NCI-H146 treated with DMSO at 0.1 percent for 48 hours (cell line): ENCODE data around the gene GRB2.
"Not testable (repeated sequence)": the region's sequence is repeated elsewhere in the genome, so short reads cannot be mapped to it uniquely, and the experiment has no call there.

Source experiments
- DNase-seq: peaks from one replicate; lab custom pipeline; 2025; ENCODE audit not compliant: unreplicated experiment; lab: John Stamatoyannopoulos, UW

GRB2 gene

DNA sequence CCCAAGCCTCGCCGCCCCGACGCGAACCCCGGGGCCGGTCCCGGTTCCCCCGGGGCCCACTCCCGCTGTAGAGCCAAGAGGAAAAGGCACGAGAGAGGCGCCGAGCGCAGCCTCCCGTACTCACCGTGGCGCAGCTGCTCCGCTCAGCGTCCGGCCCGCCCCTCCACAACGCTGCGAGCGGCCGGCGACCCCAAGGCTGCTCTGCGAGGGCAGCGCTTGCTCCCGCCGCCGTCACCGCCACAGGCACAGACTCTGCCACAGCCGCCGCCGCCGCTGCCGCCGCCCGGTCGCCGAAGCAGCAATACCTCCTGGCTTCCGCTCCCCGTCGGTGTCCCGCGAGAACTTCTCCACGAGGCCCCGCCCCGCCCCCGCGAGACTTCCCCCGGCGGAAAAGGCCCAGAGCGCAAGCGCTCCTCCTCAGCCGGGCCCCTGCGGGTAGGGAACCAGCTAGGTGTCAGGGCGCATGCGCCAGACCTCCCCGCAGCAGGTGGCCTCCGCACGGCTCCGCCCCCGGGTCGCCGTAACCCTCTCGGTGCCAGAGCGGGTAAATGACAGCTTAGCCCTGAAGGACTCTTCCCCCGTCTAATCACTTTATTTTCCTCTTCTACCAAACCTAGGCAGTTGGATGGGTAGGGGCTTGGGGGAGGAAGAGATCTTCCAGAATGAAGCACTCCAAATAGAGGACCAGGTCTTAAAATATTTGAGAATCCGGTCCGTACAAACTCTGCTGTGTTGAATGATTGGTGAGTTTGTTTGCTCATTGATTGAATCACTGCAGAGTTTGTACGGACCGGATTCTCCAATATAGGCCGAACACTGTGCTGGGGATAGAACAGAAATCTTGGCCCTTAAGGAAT, at the start of gene GRB2:
Gene GRB2, minus strand, starts transcription at position 314 of the 857 bp plus-strand sequence. CDS start 12,050 bp downstream, outside the sequence.
- peak; percentile 82 for DNase-seq

DNA sequence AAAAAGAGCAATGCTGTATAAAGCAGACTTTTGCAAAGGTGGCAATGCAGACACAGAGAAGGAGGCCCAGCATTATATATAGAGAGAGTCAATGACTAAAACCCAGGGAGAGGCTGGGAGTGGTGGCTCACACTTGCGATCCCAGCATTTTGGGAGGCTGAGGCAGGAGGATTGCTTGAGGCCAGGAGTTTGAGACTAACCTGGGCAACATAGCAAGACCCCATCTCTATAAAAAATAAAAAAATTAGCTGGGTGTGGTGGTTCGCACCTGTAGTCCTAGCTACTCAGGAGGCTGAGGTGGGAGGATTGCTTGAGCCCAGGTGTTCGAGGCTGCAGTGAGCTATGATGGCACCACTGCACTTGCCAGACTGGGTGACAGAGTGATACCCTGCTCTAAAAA, 49.2 kb upstream of the GRB2 start:
- not testable (repeated sequence) for DNase-seq

DNA sequence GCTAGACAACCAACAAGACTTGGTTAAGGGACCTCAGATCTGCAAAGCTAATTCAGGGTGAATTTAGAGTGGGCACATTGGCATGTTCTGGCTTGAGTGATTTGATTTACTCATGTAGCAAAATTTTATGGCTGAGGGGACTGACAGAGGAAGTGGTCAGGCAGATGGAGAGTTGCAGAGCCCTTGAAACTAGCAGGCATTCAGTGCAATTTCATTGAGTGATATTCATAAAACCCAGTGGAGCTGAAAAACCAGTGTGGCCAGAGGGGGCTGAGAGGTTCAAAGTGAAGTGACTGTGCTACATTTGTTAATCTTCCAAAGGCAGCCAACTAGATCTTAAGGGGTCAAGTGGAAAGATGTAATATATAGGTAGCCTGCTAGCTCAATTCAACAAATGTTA, 48.7 kb upstream of the GRB2 start:
- DNase-seq = no peak

DNA sequence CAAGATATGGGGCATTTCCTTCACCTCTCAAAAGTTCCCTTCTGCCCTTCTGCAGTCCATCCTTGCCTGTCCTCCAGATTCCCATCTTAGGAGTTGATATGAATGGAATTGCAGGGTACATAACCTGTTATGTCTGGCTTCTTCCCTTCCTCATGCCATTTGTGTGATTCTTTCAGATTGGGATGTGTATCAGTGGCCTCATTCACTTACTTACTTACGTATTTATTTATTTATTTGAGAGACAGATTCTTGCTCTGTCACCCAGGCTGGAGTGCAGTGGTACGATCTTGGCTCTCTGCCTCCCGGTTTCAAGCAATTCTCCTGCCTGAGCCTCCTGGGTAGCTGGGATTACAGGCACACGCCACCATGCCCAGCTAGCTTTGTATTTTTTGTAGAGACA, 44.8 kb upstream of the GRB2 start:
- no peak for DNase-seq

DNA sequence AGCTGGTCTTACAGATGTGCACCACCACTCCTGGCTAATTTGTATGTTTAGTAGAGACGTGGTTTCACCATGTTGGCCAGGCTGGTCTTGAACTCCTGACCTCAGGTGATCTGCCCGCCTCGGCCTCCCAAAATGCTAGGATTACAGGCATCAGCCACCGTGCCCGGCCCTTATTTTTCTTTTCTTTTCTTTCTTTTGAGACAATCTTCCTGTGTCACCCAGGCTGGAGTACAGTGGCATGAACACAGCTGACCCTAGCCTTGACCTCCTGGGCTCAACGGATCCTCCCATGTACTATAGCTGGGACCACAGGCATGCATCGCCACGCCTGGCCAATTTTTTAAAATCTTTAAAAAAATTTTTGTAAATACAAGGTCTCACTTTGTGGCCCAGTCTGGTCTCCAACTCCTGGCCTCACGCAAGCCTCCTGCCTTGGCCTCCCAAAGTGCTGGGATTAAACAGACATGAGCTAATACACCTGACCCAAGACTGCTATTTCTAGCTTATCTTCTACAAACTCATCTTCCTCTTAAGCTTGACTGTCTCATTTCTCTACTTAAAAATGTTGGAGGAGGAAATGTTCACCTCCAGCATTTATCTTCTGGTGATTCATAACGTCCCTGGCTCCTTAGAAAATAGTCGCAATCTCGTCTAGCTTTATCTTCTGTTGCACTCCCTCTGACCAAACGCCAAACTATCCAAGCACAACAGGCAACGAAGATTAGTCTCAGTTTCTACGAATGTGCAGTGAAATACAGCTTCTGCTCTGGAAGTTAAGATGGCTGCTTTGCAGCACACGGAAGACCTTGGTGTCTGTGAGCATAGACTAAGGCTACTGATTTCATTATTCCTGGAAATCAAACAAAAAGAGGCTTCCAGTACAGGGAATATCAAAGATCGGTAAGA, 42.7 kb upstream of the GRB2 start:
- DNase-seq = no peak

DNA sequence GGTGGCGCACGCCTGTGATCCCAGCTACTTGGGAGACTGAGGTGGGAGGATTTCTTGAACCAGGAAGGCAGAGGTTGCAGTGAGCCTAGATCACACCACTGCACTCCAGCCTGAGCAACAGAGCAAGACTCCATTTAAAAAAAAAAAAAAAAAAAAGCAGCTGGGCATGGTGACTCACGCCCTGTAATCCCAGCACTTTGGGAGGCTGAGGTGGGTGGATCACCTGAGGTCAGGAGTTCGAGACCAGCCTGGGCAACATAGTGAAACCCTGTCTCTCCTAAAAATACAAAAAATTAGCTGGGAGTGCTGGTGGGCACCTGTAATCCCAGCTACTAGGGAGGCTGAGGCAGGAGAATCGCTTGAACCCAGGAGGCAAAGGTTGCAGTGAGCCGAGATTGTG, 40.4 kb upstream of the GRB2 start:
- DNase-seq = not testable (repeated sequence)

DNA sequence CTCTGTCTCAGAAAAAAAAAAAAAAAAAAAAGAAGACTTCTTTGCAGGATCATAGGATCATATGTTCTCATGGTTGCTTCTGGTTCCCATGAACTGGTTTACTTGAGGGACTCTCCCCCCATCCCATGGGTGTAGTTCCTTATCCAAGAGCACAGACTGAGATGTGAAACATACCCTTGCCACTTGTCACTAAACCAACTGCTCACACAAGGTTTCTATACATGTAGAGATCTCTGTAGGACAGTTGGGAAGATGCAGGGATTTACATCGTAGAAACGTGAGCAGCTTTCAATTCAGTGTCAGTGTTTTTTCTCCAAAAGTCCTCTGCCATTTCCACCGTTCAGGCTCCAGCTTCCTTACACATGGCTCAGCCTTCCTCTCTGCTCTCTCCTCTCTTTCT, 39.8 kb upstream of the GRB2 start:
- no peak for DNase-seq

DNA sequence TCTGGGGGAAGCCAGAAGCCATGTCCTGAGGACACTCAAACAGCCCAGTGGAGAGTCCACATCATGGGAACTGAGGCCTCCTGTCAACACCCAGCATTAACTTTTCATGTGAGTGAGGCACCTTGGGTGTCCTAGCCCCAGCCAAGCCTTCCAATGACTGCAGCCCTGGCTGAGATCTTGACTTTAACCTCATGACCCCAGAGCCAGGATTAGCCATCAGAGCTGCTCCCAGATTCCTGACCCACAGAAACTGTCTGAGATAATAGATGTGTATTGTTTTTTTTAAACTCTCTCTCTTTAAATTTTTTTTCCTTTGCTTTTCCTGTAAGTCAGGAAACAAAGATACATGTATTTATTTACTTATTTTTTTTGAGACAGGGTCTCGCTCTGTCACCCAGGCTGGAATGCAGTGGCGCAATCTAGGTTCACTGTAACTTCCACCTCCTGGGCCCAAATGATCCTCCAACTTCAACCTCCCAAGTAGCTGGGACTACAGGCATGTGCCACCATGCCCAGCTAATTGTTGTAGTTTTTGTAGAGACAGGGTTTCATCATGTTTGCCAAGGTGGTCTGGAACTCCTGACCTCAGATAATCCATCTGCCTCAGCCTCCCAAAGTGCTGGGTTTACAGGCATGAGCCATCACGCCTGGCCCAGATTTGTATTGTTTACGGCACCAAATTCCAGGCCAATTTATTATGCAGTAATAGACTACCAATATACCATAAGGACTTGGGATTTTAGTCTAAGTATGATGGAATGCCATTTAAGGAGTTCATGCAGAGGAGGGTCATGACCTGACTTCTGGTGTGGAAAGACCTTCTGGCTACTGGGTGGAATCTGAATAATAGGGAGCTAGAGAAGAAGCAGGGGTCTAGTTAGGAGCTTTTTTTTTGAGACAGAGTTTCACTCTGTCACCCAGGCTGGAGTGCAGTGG, 37.0 kb upstream of the GRB2 start:
- no peak for DNase-seq

DNA sequence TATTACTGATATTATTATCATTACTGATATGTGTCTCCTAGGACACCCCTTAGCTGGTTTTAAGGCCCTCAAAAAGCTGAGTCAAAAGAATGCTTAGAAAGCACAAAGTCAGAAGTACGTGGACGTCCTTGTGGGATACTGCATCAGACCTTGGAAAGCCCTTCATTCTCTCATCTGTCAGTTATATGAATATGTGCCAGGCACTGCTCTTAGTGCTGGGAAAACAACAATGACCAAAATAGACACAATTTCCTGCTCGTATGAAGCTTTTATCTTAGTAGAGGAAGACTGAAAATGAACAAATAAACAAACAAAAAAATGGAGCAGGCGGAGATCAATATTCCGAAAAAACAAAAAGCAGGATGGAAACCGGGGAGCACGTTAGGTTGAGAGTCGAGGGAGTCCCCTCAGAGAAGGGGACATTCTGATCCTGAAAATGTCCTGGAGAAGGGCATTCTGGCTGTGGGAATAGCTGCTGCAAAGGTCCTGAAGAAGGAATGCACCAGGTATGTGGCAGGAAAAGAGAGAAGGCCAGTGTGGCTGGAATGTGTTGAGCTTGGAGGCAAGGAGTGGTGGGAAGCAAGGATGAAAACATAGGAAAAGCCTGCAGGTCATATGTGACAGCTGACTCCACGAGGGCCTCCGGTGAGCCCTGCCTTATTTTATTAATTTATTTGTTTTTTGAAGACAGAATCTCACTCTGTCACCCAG, 35.4 kb upstream of the GRB2 start:
- DNase-seq = no peak

DNA sequence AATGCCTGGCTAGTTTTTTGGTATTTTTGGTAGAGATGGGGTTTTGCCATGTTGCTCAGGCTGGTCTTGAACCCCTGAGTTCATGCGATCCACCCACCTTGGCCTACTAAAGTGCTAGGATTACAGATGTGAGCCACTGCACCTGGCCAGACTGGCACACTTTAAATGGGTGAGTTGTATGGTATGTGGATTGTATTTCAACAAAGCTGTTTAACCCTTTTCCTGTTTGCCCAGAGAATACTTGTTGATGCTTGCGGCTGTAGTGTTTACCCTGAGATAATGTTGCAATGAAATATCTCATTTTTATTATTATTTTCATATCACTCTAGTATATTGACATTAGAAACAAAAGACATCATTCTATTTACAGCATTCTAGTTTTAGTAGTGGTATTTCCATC, 33.8 kb upstream of the GRB2 start:
- DNase-seq = no peak

DNA sequence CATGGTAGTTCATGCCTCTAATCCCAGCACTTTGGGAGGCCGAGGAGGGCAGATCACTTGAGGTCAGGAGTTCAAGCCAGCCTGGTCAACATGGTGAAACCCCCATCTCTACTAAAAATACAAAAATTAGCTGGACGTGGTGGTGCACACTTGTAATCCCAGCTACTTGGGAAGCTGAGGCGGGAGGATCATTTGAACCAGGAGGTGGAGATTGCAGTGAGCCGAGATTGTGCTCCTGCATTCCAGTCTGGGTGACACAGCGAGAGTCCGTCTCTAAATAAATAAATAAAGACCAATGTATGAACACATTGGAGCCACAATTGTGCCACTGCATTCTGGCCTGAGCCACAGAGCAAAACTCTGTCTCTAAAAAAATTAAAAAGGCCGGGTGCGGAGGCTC, 31.9 kb upstream of the GRB2 start:
- DNase-seq = not testable (repeated sequence)

DNA sequence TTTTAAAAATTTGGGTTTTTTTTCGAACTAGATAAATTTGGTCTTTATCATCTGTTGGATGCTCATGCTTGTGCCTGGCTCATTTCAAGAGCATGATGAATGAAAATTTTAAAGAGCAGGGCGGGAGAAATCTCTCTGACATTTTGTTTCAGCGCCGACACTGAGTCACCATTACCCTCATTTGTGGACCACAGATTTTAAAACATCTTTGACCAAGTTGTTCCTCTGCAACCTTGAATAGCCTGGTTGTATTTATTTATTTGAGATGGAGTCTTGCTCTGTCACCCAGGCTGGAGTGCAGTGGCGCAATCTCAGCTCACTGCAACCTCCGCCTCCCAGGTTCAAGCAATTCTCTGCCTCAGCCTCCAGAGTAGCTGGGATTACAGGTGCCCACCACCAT, 29.0 kb upstream of the GRB2 start:
- not testable (repeated sequence) for DNase-seq

DNA sequence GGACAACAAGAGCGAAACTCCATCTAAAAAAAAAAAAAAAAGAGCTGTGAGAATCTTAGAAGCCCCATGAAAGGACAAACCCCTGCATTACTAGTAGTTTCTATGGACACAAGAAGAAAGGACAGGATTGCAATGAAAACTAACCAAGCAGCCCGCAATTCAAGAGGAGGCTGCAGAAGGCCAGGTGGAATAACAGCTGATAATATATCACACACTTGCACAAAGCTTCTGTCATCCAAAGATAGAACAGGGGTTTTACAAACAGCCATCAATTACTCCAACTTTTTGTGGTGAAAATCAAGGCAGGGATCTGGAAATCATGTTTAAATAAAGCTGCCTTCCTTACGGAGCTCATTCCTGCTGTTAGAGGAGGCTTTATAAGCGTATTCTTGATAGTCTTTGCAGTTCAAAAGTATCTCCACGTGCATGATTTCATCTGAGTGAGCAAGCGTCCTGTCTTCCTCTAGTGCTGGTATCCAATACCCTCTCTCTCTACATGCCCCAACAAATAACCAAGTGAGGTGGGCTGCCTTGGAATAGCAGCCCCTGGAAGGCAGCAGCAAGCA, 27.8 kb upstream of the GRB2 start:
- no peak for DNase-seq

DNA sequence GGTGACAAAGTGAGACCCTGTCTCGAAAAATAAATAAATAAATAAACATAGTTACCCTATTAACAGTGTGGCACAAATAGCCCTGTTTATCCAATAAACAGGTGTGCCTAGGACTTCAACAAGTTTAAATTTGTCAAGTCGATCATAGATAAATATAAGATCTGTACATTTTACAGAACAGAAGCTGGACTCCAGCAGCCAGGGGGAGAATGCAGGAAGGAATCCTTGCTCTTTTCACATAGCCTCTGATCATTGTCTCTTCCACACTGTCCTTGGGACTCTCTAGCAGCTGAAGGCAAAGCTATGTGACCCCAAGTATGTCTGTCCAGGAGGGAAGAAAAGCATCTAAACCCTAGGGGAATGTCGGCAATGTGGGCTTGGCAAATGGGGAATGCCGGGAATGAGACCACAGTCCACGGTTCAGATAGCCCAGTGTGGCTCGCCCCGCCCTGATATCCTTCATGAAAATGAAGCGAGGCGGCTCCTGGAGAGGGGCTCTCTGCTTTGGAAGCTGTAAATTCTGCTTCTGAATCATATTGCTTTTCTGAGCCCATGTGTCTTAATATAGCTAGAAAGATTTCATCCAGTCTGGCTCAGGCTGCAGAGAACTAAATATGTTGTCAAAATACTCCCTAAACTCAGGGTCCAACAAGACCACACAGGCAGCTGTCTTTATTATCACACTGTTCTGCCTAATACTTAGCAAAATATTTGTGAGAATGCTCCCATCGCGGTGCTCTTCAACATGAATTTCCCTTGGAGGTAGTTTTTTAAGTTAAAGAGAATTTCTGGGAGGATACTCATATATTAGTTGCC, 24.9 kb upstream of the GRB2 start:
- no peak for DNase-seq

DNA sequence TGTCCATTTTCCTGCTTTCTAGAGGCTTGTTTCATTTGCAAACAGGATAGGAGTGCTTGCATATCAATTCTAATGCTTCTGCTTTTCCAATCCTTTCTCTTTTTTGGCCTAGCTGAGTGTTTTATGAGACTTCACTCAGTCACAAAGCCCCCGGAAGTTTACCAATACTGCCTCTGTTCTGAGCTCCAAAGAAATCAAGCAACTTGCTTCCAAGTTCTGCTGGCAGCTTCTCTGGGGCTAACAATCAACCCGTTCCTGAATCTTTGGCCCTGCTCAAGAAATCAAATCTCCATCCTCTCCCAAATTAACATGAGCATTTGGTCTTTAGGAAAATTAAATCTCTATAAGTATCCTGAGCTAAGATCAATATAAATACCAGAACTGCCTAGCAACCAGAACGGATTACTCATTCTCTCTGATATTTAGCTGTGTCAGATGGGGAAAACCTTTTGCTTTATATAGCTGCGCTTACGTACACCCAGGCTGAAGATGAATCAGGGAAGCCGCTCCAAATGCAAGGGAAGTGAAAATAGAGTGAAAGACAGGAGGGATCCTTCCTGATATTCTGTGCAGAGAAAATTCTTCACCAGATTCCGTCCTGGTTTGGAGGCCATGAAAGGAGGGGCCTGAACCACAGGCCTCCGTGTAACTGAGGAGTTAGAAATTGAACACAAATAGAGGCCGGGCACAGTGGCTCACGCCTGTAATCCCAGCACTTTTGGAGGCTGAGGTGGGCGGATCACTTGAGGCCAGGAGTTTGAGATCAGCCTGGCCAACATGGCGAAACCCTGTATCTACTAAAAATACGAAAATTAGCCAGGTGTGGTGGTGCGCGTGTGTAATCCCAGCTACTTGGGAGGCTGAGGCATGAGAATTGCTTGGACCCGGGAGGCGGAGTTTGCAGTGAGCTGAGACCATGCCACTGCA, 23.3 kb upstream of the GRB2 start:
- no peak for DNase-seq

DNA sequence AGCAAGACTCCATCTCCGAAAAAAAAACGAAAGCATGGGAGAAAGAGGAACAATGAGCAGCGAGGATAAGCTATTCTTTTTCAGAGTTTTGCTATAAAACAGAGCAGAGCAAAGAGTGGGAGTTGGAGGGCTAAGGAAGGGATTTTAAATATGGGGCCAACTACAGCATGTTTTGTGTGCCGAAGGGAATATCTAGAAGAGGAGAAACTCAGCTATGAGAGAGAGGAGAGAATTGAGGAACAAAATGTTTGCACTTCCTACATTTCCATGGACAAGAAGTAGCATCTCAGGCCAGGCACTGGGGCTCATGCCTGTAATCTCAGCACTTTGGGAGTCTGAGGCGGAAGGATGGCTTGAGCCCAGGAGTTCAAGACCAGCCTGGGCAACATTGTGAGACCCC, 13.1 kb upstream of the GRB2 start:
- no peak for DNase-seq

DNA sequence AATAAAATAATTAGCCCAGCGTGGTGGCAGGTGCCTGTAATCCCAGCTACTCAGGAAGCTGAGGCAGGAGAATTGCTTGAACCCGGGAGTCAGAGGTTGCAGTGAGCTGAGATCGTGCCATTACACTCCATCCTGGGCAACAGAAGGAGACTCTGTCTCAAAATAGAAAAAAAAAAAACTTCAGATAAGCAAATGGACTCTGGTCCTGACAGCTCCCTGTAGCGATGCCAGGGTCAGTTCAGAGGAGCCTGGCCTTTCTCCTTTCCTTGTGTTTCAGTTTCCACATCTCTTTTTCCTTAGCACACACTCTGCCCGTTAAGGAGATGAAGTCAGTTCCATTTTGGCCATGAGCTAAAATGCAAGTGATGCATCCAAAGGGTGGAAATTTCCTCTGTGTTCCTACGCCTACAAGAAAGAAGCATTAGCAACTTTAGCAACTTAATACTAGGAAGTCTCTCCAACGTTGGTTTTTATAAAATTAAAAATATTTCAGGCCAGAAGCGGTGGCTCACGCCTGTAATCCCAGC, 11.6 kb upstream of the GRB2 start:
- DNase-seq = no peak

DNA sequence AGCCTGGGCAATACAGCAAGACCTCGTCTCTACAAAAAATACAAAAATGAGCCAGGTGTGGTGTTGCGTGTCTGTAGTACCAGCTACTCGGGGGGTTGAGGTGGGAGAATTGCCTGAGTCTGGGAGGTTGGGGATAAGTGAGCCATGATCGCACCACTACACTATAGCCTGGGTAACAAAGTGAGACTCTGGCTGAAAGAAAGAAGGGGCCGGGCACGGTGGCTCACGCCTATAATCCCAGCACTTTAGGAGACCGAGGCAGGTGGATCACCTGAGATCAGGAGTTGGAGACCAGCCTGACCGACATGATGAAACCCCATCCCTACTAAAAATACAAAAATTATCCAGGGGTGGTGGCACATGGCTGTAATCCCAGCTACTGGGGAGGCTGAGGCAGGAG, 10.5 kb upstream of the GRB2 start:
- DNase-seq = no peak
